ENCODE measurements around the gene ADAP1.

Gene ADAP1

GRCh38 chr7:974820-975681 is 20.6 kb upstream of the ADAP1 start, which contains the start of gene COX19:
Gene COX19, minus strand, starts transcription at chr7:975549. Its CDS starts 40 bp downstream, at chr7:975509.
- Histone ChIP-seq H3K4me1 (peaks cover 53 to 90% (median 87%) of the 10 kb centered on the region in 10 experiments), H3K27ac (peak within 1 kb of the TSS; percentile 94 to 99 (median 98)), H3K4me3 (peak within 1 kb of the TSS; percentile 81 to 99 (median 97)), H3K9me3 (replicated peaks in 1 of 11) (no peaks in the 10 kb centered on the region), H3K27me3 (no peaks in the 10 kb centered on the region), H3K9ac (peak within 1 kb of the TSS; percentile 91 to 99 (median 97)), H4K20me1 (peaks cover 5 to 48% (median 31%) of the 10 kb centered on the region in 11 experiments; a peak in 19 of 22 replicates), H3K36me3 (peaks cover 25 to 40% (median 37%) of the 10 kb centered on the region in 11 experiments), H3K4me2 (peak within 1 kb of the TSS; percentile 89 to 98 (median 92))
- no peak for TF ChIP-seq Cebpa-rat (IDR thresholded peaks at IDR 0.05)

- peak in 6 of 11 experiments; percentile 15 to 82 (median 54); a peak in 7 of 22 replicates for TF ChIP-seq Cebpa-rat (IDR thresholded peaks at IDR 0.05)
- peaks cover 32 to 49% (median 46%) of the 10 kb centered on the region in 11 experiments for H3K36me3 ChIP-seq
- peak overlapping the region; percentile 94 to 99 (median 98) for H3K27ac ChIP-seq
- H3K27me3 ChIP-seq: no peaks in the 10 kb centered on the region
- H3K4me2 ChIP-seq: peak overlapping the region; percentile 89 to 98 (median 92)
- H3K4me3 ChIP-seq: peak overlapping the region; percentile 81 to 99 (median 97)
- peaks cover 8 to 57% (median 39%) of the 10 kb centered on the region in 11 experiments; a peak in 20 of 22 replicates for H4K20me1 ChIP-seq
- no peaks in the 10 kb centered on the region for H3K9me3 ChIP-seq (replicated peaks in 1 of 11)
- peaks cover 56 to 90% (median 87%) of the 10 kb centered on the region in 10 experiments for H3K4me1 ChIP-seq
- H3K9ac ChIP-seq: peak overlapping the region; percentile 91 to 99 (median 97)
Observed at GRCh38 chr7:974172-974571, 19.7 kb upstream of the ADAP1 start.

- no peaks in the 10 kb centered on the region for H3K27me3 ChIP-seq
- peak overlapping the region; percentile 91 to 99 (median 97) for H3K9ac ChIP-seq
- no peak for TF ChIP-seq Cebpa-rat (IDR thresholded peaks at IDR 0.05)
- H3K27ac ChIP-seq: peak overlapping the region in 10 of 11 experiments; percentile 94 to 99 (median 98); a peak in 19 of 22 replicates
- no peaks in the 10 kb centered on the region for H3K9me3 ChIP-seq (replicated peaks in 1 of 11)
- H3K4me3 ChIP-seq: peak overlapping the region; percentile 81 to 99 (median 97)
- H3K4me2 ChIP-seq: peak overlapping the region; percentile 89 to 98 (median 92)
- H3K4me1 ChIP-seq: peaks cover 65 to 90% (median 87%) of the 10 kb centered on the region in 10 experiments
- H3K36me3 ChIP-seq: peaks cover 38 to 57% (median 53%) of the 10 kb centered on the region in 11 experiments
- peaks cover 11 to 64% (median 46%) of the 10 kb centered on the region in 11 experiments; a peak in 20 of 22 replicates for H4K20me1 ChIP-seq
Observed at GRCh38 chr7:973312-973711, 18.8 kb upstream of the ADAP1 start.

- peak overlapping the region; percentile 91 to 99 (median 97); a peak in 21 of 22 replicates for H3K9ac ChIP-seq
- peaks cover 15 to 70% (median 51%) of the 10 kb centered on the region in 11 experiments; a peak in 20 of 22 replicates for H4K20me1 ChIP-seq
- peak overlapping the region; percentile 81 to 99 (median 97); a peak in 19 of 20 replicates for H3K4me3 ChIP-seq
- peak overlapping the region in 10 of 11 experiments; percentile 94 to 99 (median 98); a peak in 20 of 22 replicates for H3K27ac ChIP-seq
- peak overlapping the region; percentile 89 to 98 (median 92) for H3K4me2 ChIP-seq
- no peaks in the 10 kb centered on the region for H3K9me3 ChIP-seq (replicated peaks in 1 of 11)
- H3K4me1 ChIP-seq: peaks cover 70 to 90% (median 87%) of the 10 kb centered on the region in 10 experiments
- peaks cover 43 to 62% (median 58%) of the 10 kb centered on the region in 11 experiments for H3K36me3 ChIP-seq
- peak in 3 of 11 experiments; percentile 13 to 49 (median 26); a peak in 2 of 22 replicates for TF ChIP-seq Cebpa-rat (IDR thresholded peaks at IDR 0.05)
- H3K27me3 ChIP-seq: no peaks in the 10 kb centered on the region
Observed at GRCh38 chr7:972676-973309, 18.3 kb upstream of the ADAP1 start.

GRCh38 chr7:972110-972509 is 17.6 kb upstream of the ADAP1 start:
- H3K27ac ChIP-seq: peak overlapping the region in 10 of 11 experiments; percentile 36 to 99 (median 98); a peak in 20 of 22 replicates
- H4K20me1 ChIP-seq: peaks cover 20 to 76% (median 58%) of the 10 kb centered on the region in 11 experiments; a peak in 20 of 22 replicates
- H3K9me3 ChIP-seq (replicated peaks in 1 of 11): no peaks in the 10 kb centered on the region
- no peak for TF ChIP-seq Cebpa-rat (IDR thresholded peaks at IDR 0.05)
- H3K27me3 ChIP-seq: no peaks in the 10 kb centered on the region
- H3K4me3 ChIP-seq: peak overlapping the region; percentile 13 to 99 (median 97); a peak in 17 of 20 replicates
- H3K9ac ChIP-seq: peak overlapping the region; percentile 91 to 99 (median 97); a peak in 20 of 22 replicates
- peaks cover 50 to 69% (median 65%) of the 10 kb centered on the region in 11 experiments for H3K36me3 ChIP-seq
- peaks cover 77 to 90% (median 87%) of the 10 kb centered on the region in 10 experiments for H3K4me1 ChIP-seq
- peak overlapping the region; percentile 89 to 98 (median 92) for H3K4me2 ChIP-seq

DNA sequence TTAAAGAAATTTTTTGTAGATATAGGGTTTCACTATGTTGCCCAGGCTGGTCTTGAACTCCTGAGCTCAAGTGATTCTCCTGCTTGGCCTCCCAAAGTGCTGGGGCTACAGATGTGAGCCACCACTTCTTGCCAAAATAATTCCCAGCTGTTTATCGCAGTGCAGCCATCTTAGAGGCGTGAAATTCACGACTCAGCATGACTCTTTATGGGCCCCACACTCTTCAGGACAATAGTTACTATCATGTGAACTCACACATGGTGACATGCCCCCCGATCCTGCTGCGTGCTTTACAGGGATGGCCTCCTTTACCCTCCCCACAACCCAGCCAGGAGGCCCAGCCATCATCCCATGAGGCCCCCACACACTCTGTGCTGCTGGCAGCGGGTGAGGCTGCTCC is 16.3 kb upstream of the ADAP1 start:
- H3K36me3 ChIP-seq: peaks cover 56 to 80% (median 75%) of the 10 kb centered on the region in 11 experiments
- H3K27me3 ChIP-seq: no peaks in the 10 kb centered on the region
- peak overlapping the region; percentile 89 to 98 (median 92) for H3K4me2 ChIP-seq
- H3K4me3 ChIP-seq: peak overlapping the region in 1 of 10 experiments; percentile 2; a peak in 1 of 20 replicates
- H3K27ac ChIP-seq: peak overlapping the region in 10 of 11 experiments; percentile 30 to 99 (median 98); a peak in 18 of 22 replicates
- TF ChIP-seq Cebpa-rat (IDR thresholded peaks at IDR 0.05): no peak
- H3K9ac ChIP-seq: peak overlapping the region in 10 of 11 experiments; percentile 2 to 99 (median 97); a peak in 17 of 22 replicates
- peaks cover 85 to 90% (median 87%) of the 10 kb centered on the region in 10 experiments for H3K4me1 ChIP-seq
- H4K20me1 ChIP-seq: peaks cover 24 to 89% (median 71%) of the 10 kb centered on the region in 11 experiments; a peak in 20 of 22 replicates
- H3K9me3 ChIP-seq (replicated peaks in 1 of 11): no peaks in the 10 kb centered on the region

GRCh38 chr7:969403-969802 is 14.9 kb upstream of the ADAP1 start:
- peak overlapping the region in 2 of 10 experiments; percentile 24 to 37; a peak in 2 of 20 replicates for H3K4me3 ChIP-seq
- H3K4me2 ChIP-seq: peak overlapping the region; percentile 89 to 98 (median 92)
- no peak for TF ChIP-seq Cebpa-rat (IDR thresholded peaks at IDR 0.05)
- no peaks in the 10 kb centered on the region for H3K27me3 ChIP-seq
- no peaks in the 10 kb centered on the region for H3K9me3 ChIP-seq (replicated peaks in 1 of 11)
- H3K4me1 ChIP-seq: peaks cover 96 to 100% (median 97%) of the 10 kb centered on the region in 10 experiments
- peaks cover 56 to 80% (median 75%) of the 10 kb centered on the region in 11 experiments for H3K36me3 ChIP-seq
- peak overlapping the region in 10 of 11 experiments; percentile 43 to 99 (median 65); a peak in 18 of 22 replicates for H3K27ac ChIP-seq
- H4K20me1 ChIP-seq: peaks cover 24 to 96% (median 77%) of the 10 kb centered on the region in 11 experiments; a peak in 20 of 22 replicates
- H3K9ac ChIP-seq: peak overlapping the region; percentile 18 to 63 (median 45); a peak in 14 of 22 replicates

Data from BLaER1 treated with 17β-estradiol and CSF1 and Interleukin-3, amounts not matched to agents 10 nM and 100 nM (cell line).